Neural progenitor cell (in vitro differentiated cells): Measurements from ENCODE around the gene EPHB1.

Experiments used
- CTCF ChIP-seq: fragments of 200-600 bp; sonication (generic); IDR thresholded peaks from 2 replicates; pipeline ENCODE4 v1.5.1; 2017; ENCODE audit warnings: antibody characterized with exemption, mild to moderate bottlenecking
- EZH2phosphoT487 ChIP-seq: fragments of 200-600 bp; sonication (generic); IDR thresholded peaks from 2 replicates; pipeline ENCODE4 v1.6.1; 2017; ENCODE audit warnings: antibody characterized with exemption

GRCh38 chr3:135079095-135079494 is 284.0 kb downstream of the EPHB1 start:
- TF ChIP-seq EZH2phosphoT487: no peak
- no peak for TF ChIP-seq CTCF
